Medulla oblongata (tissue), 1 donor: ENCODE data around the gene VAMP2.
"Not testable (repeated sequence)": the region's sequence is repeated elsewhere in the genome, so short reads cannot be mapped to it uniquely, and the experiment has no call there.

Experiments
- DNase-seq: peaks from one replicate; pipeline ENCODE4 v3.0.0-alpha.2; 2015; ENCODE audit errors: extremely low spot score

The VAMP2 gene

DNA sequence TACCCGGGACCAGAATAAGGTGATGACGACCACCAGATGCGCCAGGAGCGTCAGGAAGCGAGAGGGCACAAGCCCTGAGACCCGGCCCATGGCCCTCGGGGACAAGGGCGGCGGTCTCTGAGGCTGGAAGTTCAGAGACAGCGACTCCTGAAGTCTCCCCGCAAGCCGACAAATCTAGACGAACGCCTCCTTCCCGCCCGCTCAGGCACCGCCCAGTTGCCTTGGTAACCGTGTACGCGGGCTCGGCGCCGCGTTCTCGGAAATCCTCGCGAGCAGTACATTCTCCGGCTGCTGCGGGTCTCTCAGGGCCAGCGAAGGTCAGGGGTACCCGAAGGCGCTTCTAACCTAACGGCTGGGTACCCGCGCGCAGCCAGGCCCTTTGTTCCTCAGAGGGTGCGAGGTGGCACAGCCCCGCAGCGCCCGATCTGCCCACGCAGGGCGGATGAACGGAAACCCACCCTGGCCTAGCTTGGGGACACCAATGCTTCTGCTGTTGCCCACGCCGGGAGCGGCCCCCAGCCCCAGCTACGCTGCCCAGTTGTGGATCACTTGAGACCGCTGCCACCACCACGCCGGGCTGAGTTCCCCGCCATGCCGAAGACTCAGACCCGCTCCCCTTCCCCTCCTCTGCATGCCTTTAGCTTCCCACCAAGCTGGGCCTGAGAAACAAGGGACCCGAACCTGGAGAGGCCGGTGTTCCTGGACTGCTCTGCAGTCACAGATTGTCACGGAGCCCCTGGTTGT lies 13.6 kb upstream of the VAMP2 start, which contains the start of gene TMEM107:
Gene TMEM107, minus strand, starts transcription at position 184 of the 744 bp plus-strand sequence. Its CDS starts 94 bp downstream, at position 90.
- peak; percentile 86 for DNase-seq

DNA sequence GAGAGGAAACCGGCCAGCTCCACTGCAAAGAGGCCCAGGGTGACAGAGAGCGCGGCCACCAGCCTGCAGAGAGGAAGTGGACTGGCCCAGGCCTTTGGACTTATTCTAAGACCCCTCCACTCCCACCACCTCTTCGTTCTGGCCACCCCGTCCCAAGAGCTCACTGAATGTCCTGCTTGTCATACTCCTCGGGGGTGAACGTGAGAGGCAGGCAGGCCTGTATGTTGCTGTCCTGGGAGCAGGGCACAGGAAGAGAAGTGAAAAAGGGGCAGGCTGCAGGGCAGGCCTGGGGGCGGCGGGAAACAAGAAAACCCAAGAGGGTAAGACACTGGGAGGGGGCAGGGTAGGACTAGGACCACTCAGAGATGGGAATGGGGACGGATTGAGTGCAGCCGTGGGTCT lies 13.0 kb upstream of the VAMP2 start:
- DNase-seq = no peak

DNA sequence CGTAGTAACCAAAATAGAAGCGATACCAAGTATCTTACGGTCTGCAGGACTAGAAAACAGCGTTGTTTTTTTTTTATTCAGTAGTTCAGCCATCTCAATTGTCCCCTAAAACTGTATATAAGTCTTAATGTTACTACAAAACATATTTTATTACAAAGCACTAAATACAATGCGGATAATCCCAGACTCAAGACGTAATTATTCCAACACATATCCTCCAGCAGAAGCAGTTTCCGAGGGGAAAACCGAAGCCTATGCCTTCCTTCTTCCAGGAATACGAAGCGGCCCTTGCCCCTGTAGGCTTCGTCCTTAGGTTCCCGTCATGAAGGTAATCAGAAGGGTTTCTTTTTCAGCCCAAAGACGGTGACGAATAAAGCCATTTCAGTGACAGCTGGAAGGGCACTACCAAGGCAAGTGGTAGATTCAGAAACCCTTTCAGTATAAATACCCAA lies 11.1 kb upstream of the VAMP2 start:
- DNase-seq = no peak

DNA sequence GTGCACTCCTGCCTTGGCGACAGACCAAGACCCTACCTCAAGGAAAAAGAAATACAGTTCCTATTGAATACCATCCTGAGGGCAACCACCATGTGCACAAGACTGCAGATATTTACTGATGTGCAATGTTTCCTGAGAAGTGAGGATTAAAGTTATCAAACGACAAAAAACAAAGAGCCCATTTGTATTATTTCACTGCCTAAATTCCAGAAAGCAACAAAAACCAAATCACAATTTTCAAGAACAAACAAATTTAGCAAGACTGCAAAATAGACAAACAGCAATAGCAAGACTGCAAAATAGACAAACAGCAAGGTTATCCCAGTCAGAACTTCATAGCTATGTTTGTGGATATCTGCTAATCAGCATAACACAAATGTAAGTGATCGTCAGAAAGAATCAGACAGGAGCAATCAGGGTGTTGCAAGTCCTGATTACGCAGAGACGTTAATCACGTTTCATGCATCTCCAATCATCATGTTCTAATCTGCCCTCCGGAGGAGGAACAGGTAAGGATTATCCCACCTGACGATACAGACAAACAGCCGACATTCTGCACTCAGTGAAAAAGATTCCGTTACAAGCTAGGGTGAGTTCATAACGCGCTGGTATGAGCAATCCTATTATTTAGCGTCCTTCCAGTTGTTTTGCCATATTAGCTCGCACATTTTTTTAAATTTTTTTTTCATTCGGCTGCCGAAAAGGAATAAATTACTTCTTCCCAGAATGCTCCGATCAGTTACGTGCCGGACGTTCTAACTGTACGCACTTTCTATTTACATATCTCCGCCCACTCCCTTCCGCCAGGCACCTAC lies 10.5 kb upstream of the VAMP2 start:
- peak; percentile 95 for DNase-seq

DNA sequence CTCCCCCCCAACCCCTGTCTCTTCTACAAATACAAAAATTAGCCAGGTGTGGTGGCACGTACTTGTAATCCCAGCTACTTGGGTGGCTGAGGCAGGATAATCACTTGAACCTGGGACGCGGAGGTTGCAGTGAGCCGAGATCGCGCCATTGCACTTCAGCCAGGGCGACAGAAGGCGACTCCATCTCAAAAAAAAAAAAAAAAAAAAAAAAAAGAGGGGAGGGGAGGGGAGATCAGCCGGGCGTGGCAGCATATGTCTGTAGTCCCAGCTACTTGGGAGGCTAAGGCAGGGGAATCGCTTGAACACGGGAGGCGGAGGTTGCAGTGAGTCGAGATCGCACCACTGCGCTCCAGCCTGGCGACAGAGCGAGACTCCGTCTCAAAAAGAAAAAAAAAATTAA lies 7.4 kb upstream of the VAMP2 start:
- DNase-seq = not testable (repeated sequence)

DNA sequence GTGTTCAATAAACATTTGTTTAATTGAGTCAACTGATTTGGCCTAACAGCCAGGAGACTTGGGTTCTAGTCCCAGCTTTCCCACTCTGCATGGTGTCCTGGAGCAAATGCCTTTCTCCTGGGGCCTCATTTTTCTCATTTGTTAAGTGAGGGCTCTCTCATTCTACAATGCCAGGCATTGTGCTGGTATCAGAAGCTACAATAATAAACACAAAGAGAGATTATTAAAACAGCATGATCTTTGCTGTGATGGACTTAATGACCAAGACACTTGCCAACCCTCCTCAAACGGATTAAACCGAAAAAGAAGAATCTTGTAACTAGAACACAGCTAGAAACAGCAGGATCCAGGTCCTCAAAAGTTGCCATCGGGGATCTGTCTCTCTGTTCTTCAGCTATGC lies 4.8 kb upstream of the VAMP2 start:
- no peak for DNase-seq

DNA sequence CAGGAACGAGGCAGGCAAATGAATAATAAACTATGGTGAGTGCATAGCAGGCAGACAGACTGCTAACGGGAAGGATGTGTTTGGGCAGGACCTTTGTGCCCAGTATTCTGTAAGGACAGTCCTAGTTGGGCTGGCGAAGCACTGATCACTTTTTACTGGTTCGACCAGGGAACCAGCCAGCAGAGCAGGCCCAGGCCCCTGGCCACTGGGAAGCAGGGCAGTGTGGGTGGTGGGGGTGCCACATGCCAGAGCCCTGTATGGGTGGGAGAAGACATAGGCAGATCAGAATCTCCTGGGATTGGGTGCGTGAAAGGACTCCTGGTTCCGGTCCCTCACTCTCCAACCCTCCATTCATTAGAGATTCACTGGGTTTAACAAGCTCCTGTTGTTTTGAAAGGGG lies 4.0 kb upstream of the VAMP2 start:
- no peak for DNase-seq

DNA sequence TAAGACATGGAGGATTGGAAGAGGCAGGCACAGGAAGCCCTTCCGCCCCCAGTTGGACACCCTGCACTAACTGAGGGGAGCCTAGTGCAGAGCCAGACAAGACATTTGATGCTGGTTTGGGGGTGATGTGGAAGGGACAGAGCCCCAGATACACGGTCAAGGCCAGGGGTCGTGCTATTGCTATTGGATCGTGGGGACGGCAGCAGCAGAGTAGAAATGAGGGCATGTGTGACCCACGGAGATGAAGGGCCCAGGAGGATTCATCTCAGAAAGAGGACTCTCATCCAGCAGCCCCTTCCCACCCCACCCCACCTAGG lies 2.0 kb upstream of the VAMP2 start:
- DNase-seq = no peak

DNA sequence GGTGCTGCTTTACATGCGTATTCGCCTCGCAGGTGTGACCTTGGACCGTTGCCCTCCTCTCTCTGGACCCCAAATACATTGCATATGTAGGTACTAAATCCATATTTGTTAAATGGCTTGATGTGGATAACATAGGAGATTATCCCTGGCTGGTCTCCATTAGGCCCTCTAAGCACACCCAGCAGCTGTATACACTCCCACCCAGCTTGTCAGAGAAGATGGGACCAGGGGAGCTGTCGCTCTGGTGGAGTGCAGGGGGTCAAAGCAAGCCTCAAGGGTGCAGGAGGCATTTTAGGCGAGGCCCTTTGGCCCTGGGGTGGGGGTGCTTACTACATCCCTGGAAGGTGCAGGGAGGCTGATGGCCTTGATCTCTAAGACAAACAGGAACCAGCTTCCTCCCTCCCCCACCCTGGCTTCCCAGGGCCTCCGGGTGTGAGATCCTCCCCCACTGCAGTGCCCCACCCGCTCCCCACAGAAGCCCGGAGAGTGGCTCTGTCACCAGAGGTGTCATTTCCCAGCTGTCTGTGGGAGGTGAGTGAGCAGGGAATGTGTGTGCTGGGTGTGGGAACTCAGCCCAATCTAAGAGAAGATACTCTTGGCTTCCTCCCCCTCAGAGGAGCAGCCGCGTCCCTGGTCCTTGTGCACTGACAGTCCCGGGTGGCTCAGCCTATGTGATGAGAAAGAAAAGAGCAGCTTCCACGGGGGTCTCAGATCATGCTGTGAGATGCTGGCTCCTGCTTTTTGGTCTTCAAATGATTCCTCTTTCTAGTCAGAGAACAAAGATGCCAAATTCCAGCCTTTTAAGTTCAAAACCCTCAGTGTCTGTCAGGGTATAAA lies 1.4 kb upstream of the VAMP2 start:
- peak; percentile 72 for DNase-seq

DNA sequence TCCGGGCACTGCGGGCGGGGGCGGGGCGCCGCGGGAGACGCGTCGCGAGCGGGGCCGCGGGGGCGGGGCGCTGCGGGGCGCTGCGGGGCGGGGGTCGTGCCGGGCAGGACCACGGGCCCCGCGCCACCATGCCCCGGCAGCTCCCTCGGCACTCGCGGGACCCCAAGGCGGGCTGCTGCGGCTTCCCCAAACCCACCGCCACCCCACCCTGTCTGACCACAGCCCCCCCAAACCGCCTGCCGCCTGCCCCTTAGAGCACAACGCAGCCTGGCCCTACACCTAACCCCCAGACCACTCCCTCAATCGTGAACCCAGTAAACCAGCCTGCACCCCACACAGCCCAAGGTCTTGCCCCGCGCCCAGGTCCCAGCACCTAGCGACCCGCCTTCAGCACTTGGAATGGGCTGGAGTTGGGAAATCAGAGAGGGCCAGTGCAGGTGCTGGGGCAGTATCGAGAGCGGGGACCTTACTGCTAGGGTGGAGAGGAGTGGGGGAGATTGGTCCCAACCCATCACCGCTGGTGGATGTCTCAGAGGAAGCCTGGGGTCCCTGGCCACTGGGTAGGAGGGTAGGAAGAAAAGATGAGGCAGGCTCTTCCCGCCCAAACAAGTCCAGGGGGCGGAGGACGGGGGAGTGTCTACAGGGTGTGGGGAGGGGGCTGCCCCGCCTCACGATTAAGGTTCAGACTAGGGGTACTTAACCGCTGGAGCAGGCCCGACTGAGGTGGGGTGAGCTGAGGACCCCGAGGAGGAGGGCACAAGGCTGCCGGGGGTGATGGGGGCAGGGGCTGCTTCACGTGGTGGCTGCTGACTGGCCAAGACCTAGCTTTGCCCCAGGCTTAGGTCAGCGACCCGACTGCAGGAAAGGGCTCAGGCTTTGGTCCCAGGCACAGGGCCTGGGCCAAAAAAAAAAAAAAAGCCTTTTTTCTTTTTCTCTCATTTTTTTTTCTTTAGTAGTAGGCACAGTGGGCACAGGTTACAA lies 539 bp upstream of the VAMP2 start:
- peak; percentile 30 for DNase-seq

DNA sequence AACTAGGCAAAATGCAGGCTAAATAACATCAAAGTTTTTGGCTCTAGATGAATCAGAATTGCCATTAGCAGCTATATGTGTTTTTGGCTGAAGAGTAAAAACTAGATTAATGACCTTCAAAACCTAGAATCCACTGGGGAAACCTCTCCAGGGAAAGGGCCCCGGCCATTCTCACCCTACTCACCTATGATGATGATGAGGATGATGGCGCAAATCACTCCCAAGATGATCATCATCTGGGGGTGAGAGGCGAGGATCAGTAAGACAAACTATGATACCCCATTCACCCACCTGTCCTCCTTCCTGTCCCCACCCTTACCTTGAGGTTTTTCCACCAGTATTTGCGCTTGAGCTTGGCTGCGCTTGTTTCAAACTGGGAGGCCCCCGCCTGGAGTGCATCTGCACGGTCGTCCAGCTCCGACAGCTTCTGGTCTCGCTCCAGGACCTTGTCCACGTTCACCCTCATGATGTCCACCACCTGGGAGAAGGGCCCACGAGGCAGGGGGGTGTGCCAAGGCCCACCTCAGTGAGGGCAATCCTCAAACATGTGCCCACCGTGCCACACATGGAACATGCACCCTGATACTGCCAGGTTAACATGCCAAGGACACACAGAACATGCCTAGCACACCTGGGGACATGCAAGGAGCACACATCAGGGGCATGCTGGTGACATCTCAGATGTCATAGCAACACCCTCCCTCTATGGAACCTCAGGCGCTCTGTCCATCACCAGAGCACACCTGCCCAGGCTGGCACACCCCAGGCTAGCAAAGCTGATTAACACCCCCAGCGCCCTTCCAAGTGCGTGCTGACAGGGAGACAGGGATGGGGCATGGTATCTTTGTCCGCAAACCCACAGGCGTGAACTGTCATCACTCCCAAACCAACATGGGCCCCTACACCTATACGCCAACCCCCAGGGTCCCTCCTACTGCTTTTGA lies 1.2 kb downstream of the VAMP2 start:
- DNase-seq = no peak

DNA sequence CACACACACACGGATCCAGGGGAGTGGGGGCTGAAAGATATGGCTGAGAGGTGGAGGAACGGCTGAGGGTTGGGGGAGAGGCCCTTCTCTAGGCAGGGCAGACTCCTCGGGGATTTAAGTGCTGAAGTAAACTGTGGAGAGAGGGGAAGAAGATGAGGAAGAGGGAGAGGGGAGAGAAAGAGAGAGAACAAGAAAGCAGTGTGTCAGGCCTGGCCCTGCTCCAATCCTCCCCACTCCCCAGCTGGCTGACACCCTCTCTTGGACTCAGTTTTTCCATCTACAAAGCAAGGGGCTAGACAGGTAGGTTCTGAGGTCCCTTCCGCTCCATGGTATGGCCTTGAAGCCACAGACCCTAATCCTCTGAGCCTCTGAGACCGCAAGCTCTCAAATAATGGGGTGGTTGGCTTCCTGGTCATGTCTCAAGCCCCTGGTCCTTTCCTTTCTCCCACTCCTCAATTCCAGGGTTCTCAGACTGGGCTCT lies 2.0 kb downstream of the VAMP2 start:
- DNase-seq = no peak

DNA sequence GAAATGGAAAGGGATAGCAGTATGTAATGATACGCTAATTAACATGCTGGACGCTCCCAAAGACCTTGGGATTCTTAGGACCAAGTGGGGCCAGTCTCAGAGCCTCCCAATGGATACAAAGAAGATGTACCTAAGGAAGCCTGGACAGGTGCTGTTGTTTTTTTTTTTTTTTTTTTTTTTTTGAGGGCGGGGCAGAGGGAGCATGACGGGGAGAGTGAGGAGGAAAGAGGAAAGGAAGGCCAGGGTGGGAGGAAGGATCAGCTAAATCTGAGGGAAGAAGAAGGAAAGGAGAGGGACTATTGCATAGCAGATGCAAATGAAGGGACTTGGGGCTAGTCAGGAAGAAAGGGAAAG lies 2.5 kb downstream of the VAMP2 start:
- no peak for DNase-seq

DNA sequence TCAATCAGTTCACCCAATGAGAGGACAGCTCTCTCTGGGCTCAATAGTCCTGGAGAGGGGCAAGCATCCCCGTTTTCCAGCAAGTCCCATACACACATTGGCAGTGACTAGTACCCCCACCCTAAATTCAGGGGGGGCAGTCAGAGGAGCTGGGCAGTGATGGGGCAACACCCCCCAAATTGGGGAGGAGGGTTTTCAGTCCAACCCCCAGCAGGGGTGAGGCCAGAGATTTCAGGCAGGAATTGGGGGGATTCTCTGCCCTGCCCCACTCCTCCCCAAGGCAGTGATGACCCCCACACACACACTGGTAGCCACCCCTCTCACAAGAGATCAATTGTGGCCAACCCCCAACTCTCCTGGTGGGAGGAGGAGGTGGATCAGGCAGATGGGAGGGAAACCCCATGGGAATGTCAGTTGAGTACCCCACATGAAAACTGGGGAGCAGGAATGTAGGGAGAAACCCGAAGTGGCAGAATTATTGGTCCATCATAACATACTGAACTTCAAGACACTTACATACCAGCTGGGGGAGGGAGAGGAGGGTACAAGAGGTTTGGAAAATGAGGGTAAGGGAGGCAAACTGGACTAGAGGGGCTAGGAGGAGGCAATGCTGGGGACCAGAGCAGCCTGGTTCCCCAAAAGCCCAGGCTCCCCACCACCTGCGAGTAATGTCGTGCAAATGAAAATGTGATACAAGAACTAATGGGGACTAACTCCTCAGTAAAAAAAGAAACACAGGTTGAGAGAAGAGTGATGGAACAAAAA lies 3.1 kb downstream of the VAMP2 start:
- no peak for DNase-seq

DNA sequence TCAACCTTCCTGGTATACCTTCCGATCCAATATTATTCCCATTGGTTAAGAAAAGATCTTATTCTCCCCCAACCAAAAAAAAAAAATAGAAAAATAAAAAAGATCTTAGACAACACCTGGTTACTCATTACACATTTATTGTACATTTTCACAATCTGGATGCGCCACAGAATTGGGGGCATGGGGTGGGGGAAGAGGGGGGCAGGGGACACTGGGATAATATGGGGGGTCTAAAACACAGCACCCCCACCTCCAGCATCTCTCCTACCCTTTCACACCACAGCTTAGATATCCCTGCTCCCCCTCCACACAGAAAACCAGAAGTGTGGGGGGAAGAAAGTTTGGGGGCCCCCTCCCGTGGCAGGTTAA lies 3.7 kb downstream of the VAMP2 start:
- DNase-seq = no peak

DNA sequence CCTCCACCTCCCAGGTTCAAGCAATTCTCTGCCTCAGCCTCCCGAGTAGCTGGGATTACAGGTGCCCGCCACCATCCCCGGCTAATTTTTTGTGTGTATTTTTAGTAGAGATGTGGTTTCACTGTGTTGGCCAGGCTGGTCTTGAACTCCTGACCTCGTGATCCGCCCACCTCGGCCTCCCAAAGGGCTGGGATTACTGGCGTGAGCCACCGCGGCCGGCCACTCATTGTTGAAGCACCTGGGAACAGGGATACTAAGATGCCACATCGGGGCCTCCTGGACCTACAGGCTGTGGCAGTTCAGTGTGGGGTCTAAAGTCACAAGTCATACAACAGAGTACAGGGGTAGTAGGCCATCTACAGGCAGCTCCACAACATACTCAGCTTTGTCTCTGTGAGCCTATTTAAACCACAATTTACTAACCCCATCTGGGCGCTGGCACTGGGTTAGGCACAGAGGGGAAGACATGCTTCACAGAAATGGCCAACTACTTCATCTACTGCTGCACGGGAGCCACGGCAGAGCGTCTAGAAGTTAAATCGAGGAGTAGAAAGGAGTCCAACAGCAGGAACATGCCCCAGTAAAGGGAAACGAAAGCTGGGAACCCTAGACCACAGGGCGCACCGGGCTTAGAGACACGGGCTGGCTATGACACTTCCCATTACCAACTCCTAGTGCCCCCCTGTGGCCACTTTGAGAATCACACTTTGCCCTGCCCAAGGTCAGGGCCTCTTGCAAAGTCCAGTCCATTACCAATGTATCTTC lies 4.3 kb downstream of the VAMP2 start:
- peak; percentile 96 for DNase-seq

DNA sequence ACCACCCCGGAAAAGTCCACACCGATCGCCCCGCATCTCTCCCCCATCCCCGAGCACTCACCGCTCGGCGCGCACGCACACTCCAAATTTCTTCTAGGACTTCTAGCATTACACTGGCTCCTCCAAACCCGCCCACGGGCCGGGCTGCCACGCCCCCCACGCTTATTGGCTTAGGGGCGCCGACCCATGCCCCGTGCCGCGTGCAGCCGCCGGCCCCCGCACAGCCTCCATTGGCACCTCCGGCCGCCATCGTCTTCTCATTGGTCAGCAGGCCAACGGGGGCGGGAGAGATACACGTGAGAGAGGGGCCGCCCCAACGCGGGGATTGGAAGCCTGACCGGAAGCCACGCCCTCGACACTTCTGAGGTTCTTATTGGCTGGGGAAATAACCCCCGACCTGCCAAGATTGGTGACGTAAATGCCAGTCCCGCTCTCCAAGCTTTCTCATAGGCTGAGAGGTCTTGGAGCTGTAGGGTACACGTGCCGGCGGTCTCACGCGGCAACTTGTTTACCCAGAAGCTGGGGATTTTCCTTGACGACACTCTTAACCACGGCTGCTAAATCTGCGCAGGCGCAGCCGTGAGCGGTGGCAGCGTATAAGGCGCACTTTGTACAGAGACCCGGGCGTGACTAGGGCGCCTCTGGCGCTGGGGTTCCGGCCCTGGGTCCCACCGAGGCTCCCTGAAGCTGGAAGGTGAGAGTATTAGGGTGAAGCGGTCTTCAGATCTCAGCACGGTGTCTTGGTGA lies 6.3 kb downstream of the VAMP2 start:
- peak; percentile 100 for DNase-seq

DNA sequence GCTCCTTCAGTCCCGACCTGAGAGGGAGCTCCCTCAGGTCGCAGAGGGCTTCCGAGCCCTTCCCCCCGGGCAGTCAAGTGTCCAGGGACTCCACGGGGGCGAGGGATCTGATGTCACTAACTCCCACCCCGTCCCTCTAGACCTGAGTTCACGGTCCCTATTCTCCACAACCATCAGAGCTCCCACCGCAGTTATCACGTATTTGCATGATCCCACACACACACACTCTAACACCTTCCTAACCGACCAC lies 6.8 kb downstream of the VAMP2 start:
- no peak for DNase-seq
